Hepatocyte (in vitro differentiated cells): ENCODE data around the gene SEC14L6.

Experiments used
- CTCF ChIP-seq: fragments of 200-600 bp; sonication (generic); IDR thresholded peaks from 2 replicates; pipeline ENCODE4 v1.5.1; 2016; ENCODE audit warnings: antibody characterized with exemption, mild to moderate bottlenecking; ENCODE audit not compliant: poor library complexity
- EZH2 ChIP-seq: fragments of 200-600 bp; sonication (generic); IDR thresholded peaks from 2 replicates; pipeline ENCODE4 v1.6.1; 2016; ENCODE audit warnings: antibody characterized with exemption, mild to moderate bottlenecking, borderline replicate concordance
- EZH2phosphoT487 ChIP-seq: fragments of 200-600 bp; sonication (generic); IDR thresholded peaks from one replicate; pipeline ENCODE4 v1.6.1; 2018; ENCODE audit warnings: antibody characterized with exemption, mild to moderate bottlenecking, low read depth, moderate library complexity; ENCODE audit not compliant: unreplicated experiment, severe bottlenecking

- TF ChIP-seq CTCF (no peak), EZH2 (no peak), EZH2phosphoT487 (no peak)
Observed at GRCh38 chr22:30483169-30483568, 63.4 kb downstream of the SEC14L6 start.
